GM19452 (cell line): ENCODE data around the gene DRG2.

ENCODE experiments used
- ATAC-seq: cut with Tn5 transposase; IDR thresholded peaks from one replicate; pipeline ENCODE4 v1.9.1; 2021; ENCODE audit not compliant: unreplicated experiment

Gene DRG2

GRCh38 chr17:18142417-18142816, 54.7 kb downstream of the DRG2 start:
- no peak for ATAC-seq

- ATAC-seq, result no peak
These were observed 55.5 kb downstream of the DRG2 start for GRCh38 chr17:18143044-18143936.

GRCh38 chr17:18144261-18144660, 56.5 kb downstream of the DRG2 start:
- no peak for ATAC-seq

GRCh38 chr17:18144855-18145254, 57.1 kb downstream of the DRG2 start:
- ATAC-seq, result no peak

- no peak for ATAC-seq
These were observed 58.1 kb downstream of the DRG2 start for GRCh38 chr17:18145811-18146210.

GRCh38 chr17:18146259-18146658, 58.5 kb downstream of the DRG2 start:
- ATAC-seq, result no peak

- ATAC-seq, result no peak
These were observed 59.2 kb downstream of the DRG2 start for GRCh38 chr17:18146980-18147379.

- ATAC-seq, result no peak
These were observed 60.8 kb downstream of the DRG2 start for GRCh38 chr17:18148586-18148985.

- ATAC-seq, result no peak
These were observed 63.5 kb downstream of the DRG2 start for GRCh38 chr17:18151290-18151689.

- no peak for ATAC-seq
These were observed 67.4 kb downstream of the DRG2 start for GRCh38 chr17:18155179-18155578.

- ATAC-seq, result no peak
These were observed 68.6 kb downstream of the DRG2 start for GRCh38 chr17:18156171-18156975.

- ATAC-seq, result no peak
These were observed 69.2 kb downstream of the DRG2 start for GRCh38 chr17:18156976-18157280.
